Measurements from ENCODE around the gene TMCC2.
A peak's percentile ranks its signal among the peaks of the same experiment; 100 is the strongest.
"Not testable (repeated sequence)": the region's sequence is repeated elsewhere in the genome, so short reads cannot be mapped to it uniquely, and the experiment has no call there.

Gene TMCC2, protein sequence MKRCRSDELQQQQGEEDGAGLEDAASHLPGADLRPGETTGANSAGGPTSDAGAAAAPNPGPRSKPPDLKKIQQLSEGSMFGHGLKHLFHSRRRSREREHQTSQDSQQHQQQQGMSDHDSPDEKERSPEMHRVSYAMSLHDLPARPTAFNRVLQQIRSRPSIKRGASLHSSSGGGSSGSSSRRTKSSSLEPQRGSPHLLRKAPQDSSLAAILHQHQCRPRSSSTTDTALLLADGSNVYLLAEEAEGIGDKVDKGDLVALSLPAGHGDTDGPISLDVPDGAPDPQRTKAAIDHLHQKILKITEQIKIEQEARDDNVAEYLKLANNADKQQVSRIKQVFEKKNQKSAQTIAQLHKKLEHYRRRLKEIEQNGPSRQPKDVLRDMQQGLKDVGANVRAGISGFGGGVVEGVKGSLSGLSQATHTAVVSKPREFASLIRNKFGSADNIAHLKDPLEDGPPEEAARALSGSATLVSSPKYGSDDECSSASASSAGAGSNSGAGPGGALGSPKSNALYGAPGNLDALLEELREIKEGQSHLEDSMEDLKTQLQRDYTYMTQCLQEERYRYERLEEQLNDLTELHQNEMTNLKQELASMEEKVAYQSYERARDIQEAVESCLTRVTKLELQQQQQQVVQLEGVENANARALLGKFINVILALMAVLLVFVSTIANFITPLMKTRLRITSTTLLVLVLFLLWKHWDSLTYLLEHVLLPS

DNA sequence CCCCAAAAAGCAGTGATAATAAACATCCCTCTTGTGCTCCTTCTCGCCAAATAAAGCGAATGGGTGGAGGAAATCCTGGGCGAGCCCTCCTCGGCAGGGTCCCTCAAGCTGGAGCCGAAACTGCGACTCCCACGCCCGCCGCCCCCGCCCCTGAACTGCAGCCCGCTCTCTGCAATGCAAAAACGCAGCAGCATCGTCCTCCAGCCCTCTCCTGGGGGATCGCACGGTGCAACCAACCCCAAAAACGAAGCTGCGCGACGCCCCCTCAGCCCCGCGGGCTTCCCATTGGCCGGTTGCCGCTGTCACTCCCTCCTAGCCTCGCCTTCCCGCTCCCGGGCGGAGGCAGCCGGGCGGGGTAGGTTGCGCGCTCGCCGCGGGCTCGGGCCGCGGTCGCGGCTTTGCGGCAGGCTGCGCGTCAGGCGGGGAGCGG lies at the start of gene TMCC2:
TSS of gene TMCC2 (plus strand) at position 363 of the 430 bp plus-strand sequence. CDS start 619 bp downstream, outside the sequence.
- DNase-seq, result peak; percentile 81 to 93

DNA sequence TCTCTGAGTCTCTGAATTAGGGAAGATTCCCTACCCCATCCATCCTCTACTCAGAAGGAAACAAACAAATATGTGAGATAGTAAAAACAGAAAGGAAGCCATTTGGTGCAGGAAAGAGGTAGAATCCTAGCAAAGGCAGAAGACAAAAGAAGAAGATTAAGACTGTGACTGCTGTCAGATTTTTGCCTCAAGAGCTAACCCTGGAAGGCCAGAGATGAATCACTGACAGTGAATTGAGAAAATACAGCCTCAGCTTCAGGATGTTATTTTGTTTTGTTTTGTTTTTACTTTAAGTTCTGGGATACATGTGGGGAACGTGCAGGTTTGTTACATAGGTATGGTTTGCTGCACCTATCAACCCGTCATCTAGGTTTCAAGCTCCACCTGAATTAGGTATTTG lies 47.9 kb upstream of the TMCC2 start:
- DNase-seq, result no peak

DNA sequence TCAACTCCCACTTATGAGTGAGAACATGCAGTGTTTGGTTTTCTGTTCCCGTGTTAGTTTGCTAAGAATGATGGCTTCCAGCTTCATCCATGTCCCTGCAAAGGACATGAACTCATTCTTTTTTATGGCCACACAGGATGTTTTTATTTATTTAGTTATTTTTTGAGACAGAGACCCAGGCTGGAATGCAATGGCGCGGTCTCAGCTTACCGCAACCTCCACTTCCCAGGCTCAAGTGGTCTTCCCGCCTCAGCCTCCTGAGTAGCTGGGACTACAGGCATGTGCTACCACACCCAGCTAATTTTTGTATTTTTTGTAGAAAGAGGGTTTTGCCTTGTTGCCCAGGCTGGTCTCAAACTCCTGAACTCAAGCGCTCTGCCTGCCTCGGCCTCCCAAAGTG lies 47.4 kb upstream of the TMCC2 start:
- DNase-seq, result not testable (repeated sequence)

DNA sequence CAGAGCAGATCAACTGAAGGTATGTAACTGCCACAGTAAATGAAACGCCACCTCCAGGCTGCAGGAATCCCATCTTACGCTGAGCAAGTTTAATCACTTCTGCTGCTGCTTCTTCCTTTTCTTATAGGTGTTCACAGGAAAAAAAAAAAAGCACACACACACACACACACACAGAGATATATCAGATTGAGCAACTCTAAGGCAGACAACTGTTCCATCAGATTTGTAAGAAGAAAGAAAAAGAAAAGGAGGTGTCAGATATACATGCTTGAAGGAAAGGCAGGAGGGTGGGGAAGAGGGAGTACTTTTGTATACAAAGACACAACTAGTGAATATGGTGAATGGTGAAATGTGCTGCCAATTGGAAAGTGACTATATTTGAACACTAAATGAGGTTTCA lies 44.8 kb upstream of the TMCC2 start:
- no peak for DNase-seq

DNA sequence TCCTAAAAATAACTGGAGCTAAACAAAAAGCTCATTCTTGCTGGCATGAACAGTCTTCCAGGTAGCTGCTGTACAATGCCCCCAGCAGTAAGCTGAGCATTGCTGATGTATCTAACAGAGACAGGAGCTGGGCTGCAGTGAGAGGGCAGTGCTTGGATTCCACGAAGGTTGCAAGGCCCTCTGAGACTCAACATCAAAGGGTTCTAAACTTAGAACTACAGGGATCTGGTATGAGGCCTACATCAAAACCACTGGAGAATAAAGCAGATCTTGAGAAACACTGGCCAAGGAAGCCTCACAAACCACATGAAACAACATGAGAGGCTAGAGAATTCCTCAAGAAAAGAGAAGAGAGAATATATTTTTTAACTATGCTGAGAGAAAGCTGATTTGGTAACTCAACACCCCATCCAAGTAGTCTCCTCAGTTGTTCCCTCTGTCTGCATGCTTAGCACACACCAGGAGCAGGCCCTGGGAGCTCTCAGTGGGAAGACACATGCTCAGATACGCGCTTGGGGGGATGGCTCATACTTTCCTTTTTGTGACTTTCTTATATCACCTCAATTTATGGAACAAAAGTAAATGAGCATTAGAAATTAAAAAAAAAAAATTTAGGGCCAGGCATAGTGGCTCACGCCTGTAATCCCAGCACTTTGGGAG lies 43.9 kb upstream of the TMCC2 start:
- DNase-seq, result no peak

DNA sequence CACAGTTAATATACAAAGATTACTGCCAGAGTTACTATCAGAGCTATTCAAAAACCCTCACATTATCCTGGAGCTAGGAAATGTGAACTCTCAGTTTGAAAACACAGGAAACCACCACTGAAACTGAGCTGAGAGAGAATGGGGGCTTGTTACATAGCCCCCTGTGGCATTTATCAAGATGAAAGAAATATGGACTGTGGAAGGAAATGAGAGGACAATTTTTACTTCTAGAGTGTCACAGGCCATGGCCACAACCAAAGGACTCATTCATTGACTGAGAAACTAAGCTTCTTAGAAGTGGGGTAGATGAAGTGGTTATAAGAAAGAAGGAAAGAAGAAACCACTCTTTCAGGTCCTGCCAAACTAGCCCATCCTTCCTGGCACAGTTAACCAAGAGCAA lies 41.6 kb upstream of the TMCC2 start:
- no peak for DNase-seq

DNA sequence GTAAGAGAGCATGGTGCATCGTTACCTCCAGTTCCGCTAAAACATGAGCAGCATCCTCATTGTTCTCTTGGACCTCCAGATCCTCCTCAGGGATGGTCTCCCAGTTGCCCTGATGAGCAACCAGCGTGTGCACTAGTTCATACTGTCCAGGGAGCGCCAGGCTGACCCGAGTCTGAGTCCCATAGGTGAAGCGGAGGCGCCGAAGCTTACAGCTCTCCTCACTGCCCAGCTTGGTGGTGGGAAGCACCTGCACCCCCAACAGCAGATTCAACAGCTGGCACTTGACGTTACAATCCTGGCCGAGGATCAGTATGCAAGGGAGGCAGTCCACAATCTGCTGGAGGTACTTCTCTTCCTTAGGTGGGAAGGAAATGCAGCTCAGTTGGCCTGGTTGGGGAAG lies 40.3 kb upstream of the TMCC2 start:
- no peak for DNase-seq

DNA sequence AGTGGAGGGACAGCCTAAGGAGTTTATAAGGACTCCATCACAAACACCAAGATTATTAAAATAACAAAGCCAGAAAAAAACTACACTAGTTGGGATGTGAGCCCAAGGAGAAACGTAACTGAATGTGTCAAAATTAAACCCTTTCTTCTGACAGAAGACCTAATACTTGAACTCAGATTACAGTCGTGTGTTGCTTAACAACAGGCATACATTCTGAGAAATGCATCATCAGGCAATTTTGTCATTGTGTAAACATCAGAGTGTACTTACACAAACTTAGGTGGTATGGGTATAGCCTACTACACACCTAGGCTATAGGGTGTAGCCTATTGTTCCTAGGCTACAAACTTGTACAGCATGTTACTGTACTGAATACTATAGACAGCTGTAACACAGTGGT lies 39.6 kb upstream of the TMCC2 start:
- no peak for DNase-seq

DNA sequence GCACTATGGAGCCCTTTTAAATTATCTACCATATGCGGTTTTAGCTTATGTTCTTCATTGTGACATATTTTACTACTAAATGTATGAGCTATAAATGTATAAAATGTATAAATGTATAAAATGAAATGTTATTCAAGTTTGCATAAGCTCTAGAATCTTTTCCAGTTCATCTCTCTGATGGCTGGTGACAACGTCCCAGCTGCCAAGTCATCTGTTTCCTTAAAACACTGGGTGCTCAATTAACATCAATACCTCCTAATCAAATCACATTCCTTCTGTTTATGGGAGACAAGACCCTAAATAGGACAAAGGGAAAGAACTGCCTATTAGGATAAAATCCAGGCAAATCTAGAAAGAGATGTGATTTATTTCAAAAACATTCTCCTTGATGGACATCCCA lies 39.1 kb upstream of the TMCC2 start:
- DNase-seq, result no peak

DNA sequence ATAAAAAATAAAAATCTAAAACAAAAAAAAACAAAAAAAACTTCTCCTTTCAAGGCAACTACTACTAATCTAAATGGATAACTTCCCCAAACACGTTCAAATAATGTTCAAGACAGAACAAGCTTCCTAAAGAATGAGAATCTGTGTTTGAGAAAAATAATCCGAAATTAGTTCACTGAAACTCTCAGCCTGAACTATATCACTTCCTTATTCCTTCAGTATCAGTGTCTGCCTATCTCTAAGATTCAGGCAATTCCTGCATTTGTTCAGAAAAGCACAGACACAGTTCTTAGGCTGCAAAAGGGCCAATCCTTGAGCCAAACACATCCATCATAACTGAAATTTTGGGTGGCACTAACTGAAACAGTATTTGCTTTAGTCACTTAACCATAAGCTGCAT lies 38.6 kb upstream of the TMCC2 start:
- no peak for DNase-seq

DNA sequence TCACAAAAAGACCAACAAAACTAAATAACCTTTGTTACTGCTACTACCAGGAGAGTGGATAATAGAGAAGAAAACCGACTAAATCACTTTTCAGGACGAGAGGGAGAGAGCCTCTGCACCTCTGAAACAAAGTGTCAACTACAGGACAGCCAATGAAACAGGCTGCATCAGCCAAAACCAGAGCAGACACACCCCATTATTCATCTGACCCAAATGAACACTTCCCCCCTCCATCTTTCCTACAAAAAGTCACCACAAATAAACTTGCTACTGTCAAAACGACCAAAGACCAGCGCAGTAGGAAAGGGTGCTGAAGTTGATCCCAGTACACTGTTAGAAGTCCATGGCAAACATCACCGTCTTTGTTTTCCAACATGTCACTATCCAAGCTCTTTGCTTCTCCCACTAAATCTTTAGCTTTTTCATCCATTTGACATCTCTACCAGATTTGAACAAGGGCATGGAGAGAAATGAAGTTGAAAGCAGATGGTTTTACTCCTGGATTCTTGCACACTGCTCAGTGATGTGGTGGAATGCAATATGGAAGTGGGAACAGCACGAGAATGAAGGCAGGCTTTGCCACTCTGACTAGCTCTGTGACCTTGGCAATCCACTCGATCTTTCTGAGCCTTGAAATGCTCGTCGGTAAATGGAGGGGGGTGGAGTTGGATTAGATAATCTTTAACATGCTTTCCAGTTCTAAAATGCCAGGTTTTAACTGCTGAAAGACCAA lies 36.7 kb upstream of the TMCC2 start:
- no peak for DNase-seq

DNA sequence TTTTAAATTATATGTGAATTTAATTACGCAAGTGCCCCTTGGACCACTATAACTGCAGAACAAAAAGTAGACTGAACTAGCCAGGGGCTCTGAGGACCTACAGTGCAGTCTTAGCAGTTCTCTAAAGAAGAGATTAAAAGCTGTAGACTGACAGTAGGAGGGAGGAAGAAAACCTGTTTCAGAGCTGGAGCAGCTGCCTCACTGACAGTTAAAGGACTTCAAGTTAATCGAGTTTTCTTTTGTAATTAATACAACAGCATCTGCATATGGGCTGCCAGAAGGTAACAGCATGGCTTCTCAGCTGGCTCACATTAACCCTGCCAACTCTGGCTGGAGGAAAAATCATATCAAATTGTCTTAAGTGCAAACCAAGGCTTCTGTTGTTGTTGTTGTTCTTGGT lies 36.1 kb upstream of the TMCC2 start:
- no peak for DNase-seq

DNA sequence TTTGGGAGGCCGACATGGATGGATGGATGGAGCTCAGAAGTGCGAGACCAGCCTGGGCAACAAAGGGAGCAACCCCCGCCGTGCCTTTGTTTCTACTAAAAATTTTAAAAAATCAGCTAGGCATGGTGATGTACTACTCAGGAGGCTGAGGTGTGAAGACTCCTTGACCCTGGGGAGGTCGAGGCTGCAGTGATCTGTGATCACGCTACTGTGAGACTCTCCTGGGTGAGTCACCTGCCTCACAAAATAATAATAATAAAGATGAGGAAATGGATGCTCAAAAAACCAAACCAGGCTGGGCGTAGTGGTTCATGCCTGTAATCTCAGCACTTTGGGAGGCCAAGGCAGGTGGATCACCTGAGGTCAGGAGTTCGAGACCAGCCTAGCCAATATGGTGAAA lies 35.5 kb upstream of the TMCC2 start:
- DNase-seq, result no peak

DNA sequence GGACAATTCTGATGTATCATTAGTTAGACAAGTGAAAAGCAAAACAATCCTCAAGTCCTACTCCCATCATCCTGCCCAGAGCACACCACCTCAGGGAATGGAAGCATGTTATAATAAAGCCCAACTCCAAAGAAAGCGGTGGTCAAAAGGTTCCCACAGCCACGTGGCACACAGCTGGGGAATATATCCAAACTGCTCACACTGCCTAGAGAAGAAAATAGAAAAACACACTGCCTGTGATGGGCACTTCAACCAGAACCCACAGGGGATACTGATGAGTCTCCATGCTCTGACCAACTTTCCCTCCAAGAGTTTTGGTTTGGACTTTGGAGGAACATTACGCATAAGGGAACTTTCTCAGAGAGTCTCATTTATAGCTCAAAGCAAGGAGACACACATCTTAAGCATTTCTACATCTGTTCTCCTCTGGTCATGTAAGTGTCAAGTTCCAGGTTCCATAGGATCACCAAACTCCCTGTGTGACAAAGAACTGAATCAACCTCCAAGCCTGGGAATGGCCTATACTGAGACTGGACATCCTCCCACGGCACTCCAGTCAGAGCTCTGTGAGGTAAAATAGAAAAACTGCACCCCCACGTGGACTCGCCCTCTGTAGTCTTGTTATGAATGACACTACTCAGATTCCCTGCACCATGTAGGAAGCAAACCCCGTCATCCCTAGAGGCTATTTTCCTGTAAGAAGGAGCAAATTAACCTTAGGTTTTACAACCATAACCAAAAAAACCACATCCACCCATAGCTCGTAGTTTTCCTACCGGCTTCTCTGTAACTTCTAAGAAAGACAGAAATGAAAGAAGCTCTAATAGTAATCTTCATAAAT lies 28.4 kb upstream of the TMCC2 start:
- no peak for DNase-seq

DNA sequence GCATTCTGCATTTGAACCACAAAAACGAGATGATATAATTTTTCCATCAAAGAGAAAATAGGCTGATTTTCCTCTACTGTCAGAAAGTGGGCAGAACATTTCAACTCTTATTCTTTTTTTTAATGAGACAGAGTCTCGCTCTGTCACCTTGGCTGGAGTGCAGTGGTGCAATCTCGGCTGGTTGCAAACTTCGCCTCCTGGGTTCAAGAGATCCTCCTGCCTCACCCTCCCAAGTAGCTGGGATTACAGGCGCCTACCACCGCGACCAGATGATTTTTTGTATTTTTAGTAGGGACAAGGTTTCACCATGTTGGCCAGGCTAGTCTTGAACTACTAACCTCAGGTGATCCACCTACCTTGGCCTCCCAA lies 27.8 kb upstream of the TMCC2 start:
- no peak for DNase-seq

DNA sequence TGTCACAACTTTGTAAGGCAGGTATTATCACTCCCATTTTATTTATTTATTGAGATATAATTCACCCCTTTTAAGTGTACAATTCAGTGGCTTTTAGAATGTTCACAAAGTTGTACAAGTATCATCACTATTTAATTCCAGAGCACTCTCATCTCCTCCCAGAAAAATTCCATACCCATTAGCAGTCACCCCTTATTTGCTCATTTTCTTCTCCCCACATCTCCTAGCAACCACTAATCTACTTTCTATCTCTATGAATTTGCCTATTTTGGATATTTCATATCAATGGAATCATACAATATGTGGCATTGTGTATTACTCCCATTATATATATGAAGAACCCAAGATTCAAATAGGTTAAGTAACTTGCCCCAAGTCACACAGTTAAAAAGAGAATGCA lies 23.2 kb upstream of the TMCC2 start:
- DNase-seq, result no peak

DNA sequence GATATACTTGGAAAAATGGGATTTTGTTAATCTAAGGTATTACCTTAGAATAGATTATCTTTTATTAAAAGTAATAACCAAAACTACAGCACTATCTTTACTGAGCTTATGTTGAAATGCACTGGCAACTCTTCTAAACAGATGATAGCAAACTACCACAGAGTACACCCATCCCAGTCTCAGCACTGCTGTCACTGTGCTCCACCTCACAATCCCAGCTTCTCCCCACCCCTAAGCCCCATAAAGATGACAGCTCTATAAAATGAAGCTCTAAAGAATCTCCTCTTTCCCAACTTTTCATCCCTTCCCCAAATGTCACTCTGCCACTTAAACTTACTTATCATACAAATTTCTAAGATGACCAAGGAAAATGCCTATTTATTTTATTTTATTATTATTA lies 22.7 kb upstream of the TMCC2 start:
- DNase-seq, result no peak

DNA sequence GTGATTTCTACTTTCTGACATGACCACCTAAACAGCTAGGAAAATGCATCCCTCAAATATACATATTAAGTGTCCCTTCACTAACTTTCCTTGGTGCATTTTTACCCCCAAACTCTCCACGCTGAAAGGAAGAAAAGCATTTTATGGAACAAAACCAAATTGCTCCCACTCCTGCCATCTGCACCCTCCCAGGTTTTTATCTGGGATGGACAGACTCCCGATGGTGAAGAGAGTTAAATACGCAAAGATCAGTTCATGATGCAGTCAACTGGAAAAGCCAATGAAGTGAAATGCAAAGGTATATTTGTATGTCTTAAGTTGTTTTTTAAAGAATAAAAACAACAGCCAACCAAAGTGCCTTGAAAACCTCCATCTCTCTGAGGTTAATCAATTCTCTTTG lies 18.9 kb upstream of the TMCC2 start:
- no peak for DNase-seq

DNA sequence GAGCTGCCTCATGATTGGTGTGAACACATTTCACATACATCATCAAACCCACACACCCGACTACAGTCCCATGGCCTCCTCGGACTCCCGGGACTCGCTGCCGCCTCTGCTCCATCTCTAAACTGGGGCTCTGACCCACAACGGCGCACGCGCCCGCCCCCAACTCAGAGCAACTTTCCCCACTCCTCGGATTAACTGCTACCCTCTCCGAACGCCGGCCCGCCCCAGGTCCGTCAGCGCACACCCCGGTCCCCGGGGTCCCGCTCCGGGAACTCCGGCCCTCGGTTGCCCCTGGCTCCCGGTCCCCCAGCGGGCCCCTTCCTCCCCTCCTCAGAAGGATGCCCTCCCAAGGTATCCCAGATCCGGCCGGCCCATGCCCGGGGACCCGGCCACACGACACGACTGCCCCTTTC lies 17.0 kb upstream of the TMCC2 start:
- DNase-seq, result no peak

DNA sequence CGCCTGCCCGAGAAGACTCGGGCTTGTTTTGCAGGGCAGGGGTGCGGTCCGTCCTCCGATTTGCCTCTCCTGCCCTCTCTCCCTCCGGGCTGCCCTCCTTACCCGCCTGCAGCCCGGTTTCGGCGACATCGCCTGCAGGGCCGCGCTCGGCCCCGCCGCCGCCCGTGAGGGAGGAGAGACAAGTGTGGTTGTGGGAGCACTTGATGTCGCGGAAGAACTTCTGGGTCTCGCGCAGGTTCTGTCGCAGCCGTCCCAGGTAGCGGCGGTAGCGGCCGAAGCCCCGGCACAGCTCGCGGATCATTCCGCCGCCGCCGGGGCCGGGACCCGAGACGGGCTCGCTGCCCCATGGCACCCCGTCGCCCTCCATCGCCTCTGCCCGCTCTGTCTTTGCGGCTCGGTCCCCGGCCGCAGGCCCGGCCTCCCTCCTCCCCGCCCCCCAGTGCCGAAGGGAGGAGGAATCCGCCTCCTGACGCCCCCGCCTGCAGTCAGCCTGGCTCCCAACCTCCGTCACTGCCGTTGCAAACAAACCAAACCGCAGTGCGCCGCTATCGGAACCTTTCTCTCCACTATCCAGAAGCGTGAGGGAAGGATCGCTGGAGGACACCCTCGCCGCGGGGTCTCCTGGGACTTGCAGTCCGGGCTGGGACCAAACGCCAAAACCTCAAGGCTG lies 16.4 kb upstream of the TMCC2 start, which contains the start of gene DSTYK:
TSS of gene DSTYK (minus strand) at position 534 of the 670 bp plus-strand sequence. CDS start at position 367, 167 bp downstream.
- DNase-seq, result peak; percentile 79 to 92

DNA sequence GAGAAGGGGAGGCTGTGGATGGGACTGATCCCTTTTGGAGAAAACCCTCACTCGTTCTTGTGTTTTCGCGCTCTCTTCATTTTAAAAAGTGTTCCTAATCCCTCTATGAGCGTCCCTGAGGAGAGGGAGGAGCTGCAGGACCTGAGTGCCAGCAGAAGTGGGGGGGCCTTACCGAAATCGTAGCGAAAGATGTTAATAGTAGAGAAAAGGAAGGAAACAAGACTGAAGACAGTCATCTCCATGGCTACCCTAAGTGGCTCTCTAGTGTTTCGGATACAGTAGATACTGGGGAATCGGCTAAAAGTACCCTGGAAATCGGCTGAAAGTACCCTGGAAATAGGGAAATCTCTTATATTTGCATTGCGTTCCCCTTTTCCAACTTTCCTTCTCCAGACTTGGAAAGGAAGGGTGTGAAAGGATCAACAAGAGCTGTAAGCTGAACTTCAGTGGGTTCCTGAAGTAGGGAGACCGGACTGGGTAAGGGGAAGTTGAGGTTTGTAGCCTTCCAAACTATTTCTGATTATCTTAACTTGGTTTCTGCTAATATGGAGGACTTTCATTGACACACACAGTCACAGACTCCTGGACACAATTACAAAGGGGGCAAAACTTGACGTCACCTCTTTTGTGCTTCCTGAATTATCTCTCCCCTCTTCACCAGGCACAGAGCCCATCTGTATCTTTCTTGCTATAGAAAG lies 15.8 kb upstream of the TMCC2 start:
- no peak for DNase-seq

Measured in cerebellar nuclear complex (tissue), 1 donor.